Measurements from ENCODE around the gene RBM42.

DNA sequence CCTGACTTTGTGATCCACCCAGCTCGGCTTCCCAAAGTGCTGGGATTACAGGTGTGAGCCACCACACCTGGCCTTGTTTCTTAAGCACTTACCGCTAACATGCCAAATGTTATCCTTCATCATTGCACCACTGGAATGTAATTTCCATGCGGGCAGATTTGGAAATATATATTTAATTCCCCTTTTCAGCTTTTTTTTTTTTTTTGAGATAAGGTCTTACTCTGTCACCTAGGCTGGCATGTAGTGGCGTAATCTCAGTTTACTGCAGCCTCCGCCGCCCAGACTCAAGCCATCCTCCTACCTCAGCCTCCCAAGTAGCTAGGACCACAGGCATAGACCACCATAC lies 33.1 kb downstream of the RBM42 start:
- TF ChIP-seq EZH2 (IDR thresholded peaks at IDR 0.05; ENCODE audit: insufficient read depth, poor library complexity, severe bottlenecking) (no peak), EZH2phosphoT487 (IDR thresholded peaks at IDR 0.05; ENCODE audit: insufficient read depth, low read depth) (no peak)
